CD14-positive monocyte (primary cell): ENCODE data around the gene ETV1. TPM values are rescaled to one million over a fixed set of nuclear protein-coding genes. Genes with fewer than 3 reads are reported as not detected.

ENCODE experiments used
- DNase-seq, 3 donors: peaks; one replicate each; pipeline ENCODE4 v3.0.0-alpha.2; 2011 to 2022
- H2AFZ ChIP-seq: 2 replicates; pipeline ENCODE4 v1.6.0; 2012; ENCODE audit warnings: mild to moderate bottlenecking, low read depth, low read length, inconsistent platforms; ENCODE audit not compliant: insufficient read depth, poor library complexity, severe bottlenecking
- H3K27ac ChIP-seq, 2 donors: 1 replicate in 1 of 2; 2 replicates in 1 of 2; pipeline ENCODE4 v1.5.1; 2012 to 2013; ENCODE audit warnings: low read length in 2 of 2, control low read depth in 1 of 2, inconsistent platforms in 1 of 2, low read depth in 1 of 2, mild to moderate bottlenecking in 1 of 2
- H3K27me3 ChIP-seq, 2 donors: one replicate each; pipeline versions ENCODE4 v1.6.0 to v1.6.1; 2011 to 2013; ENCODE audit warnings: low read length in 2 of 2; ENCODE audit not compliant: control insufficient read depth in 2 of 2, insufficient read depth in 2 of 2
- H3K36me3 ChIP-seq, 2 donors: replicated peaks in 1 of 2; 1 replicate in 1 of 2; 2 replicates in 1 of 2; pipeline versions ENCODE4 v1.5.1 to v1.6.1; 2012 to 2013; ENCODE audit warnings: low read length in 2 of 2, control low read depth in 1 of 2, inconsistent platforms in 1 of 2, mild to moderate bottlenecking in 1 of 2; ENCODE audit not compliant: insufficient read depth in 2 of 2, control insufficient read depth in 1 of 2
- H3K4me1 ChIP-seq, 2 donors: 1 replicate in 1 of 2; 2 replicates in 1 of 2; pipeline versions ENCODE4 v1.5.1 to v1.6.1; 2012 to 2013; ENCODE audit warnings: low read length in 2 of 2, control low read depth in 1 of 2, inconsistent platforms in 1 of 2, mild to moderate bottlenecking in 1 of 2, moderate library complexity in 1 of 2; ENCODE audit not compliant: insufficient read depth in 2 of 2, control insufficient read depth in 1 of 2
- H3K4me2 ChIP-seq: replicated peaks from 2 replicates; pipeline ENCODE3; 2012; ENCODE audit warnings: low read length, moderate library complexity, mild to moderate bottlenecking; ENCODE audit not compliant: poor library complexity, severe bottlenecking; ENCODE audit errors: extremely low read depth
- H3K4me3 ChIP-seq, 3 experiments: fragments of 200-600 bp in 1 of 3; sonication (generic) in 1 of 3; replicated peaks in 1 of 3; 1 replicate in 2 of 3; 2 replicates in 1 of 3; pipeline ENCODE4 v1.5.1; 2011 to 2013; ENCODE audit warnings: low read length in 3 of 3, mild to moderate bottlenecking in 3 of 3, control low read depth in 2 of 3, low read depth in 2 of 3, inconsistent platforms in 1 of 3, moderate library complexity in 1 of 3
- H3K79me2 ChIP-seq: 2 replicates; pipeline ENCODE4 v1.6.0; 2012; ENCODE audit warnings: mild to moderate bottlenecking, control low read depth, inconsistent platforms, low read length, moderate library complexity; ENCODE audit not compliant: insufficient read depth
- H3K9ac ChIP-seq: 2 replicates; pipeline ENCODE4 v1.6.0; 2017; ENCODE audit warnings: low read length, mild to moderate bottlenecking; ENCODE audit not compliant: insufficient read depth, poor library complexity, severe bottlenecking
- H3K9me3 ChIP-seq, 2 donors: replicated peaks in 1 of 2; 1 replicate in 1 of 2; 2 replicates in 1 of 2; pipeline versions ENCODE4 v1.5.1 to v1.6.1; 2012 to 2013; ENCODE audit warnings: low read length in 2 of 2, control low read depth in 1 of 2; ENCODE audit not compliant: control insufficient read depth in 1 of 2, insufficient read depth in 1 of 2
- H4K20me1 ChIP-seq: 2 replicates; pipeline ENCODE4 v1.6.0; 2012; ENCODE audit warnings: mild to moderate bottlenecking, low read length, control low read depth, moderate library complexity; ENCODE audit not compliant: insufficient read depth
- H3K27ac Mint-ChIP-seq, 7 donors: one replicate each; pipeline ENCODE4 v1.8.0; 2020; ENCODE audit warnings: mild to moderate bottlenecking in 7 of 7, mixed read lengths in 7 of 7, moderate library complexity in 6 of 7, inconsistent platforms in 2 of 7
- H3K27me3 Mint-ChIP-seq, 3 donors: one replicate each; pipeline ENCODE4 v1.8.0; 2021 to 2022; ENCODE audit warnings: low read depth in 3 of 3, mild to moderate bottlenecking in 3 of 3, mixed read lengths in 3 of 3, moderate library complexity in 3 of 3, inconsistent platforms in 1 of 3
- H3K36me3 Mint-ChIP-seq, 2 donors: one replicate each; pipeline ENCODE4 v1.8.0; 2020; ENCODE audit warnings: mixed read lengths in 2 of 2, inconsistent platforms in 1 of 2, mild to moderate bottlenecking in 1 of 2
- H3K4me1 Mint-ChIP-seq: one replicate; pipeline ENCODE4 v1.8.0; 2020; ENCODE audit warnings: mild to moderate bottlenecking, mixed read lengths
- H3K4me3 Mint-ChIP-seq, 2 donors: one replicate each; pipeline ENCODE4 v1.8.0; 2020; ENCODE audit warnings: mild to moderate bottlenecking in 2 of 2, mixed read lengths in 2 of 2, moderate library complexity in 1 of 2
- H3K9me3 Mint-ChIP-seq, 7 donors: one replicate each; pipeline ENCODE4 v1.8.0; 2020 to 2022; ENCODE audit warnings: mixed read lengths in 7 of 7, mild to moderate bottlenecking in 6 of 7, moderate library complexity in 6 of 7, inconsistent platforms in 2 of 7
- whole genome bisulfite sequencing: methylation state at CpG from one replicate; pipeline ENCODE4 v1.1.5; 2013; ENCODE audit warnings: missing lambda C conversion rate; ENCODE audit not compliant: insufficient coverage; 5-methylcytosine and 5-hydroxymethylcytosine counted together
- intact Hi-C, 2 donors: fragments of 100-400 bp; cut with micrococcal nuclease; formaldehyde crosslinking; loops; one replicate each; pipeline versions ENCODE4 v1.15.0 to v1.15.1; 2023
- polyA plus RNA-seq, 3 donors: library from polyadenylated mRNA; depleted of rRNA in 1 of 3; unstranded in 2 of 3; stranded (reverse) in 1 of 3; fragments of 300-500 nt in 2 of 3; fragments of >200 nt in 1 of 3; fragmentation: Illumina TruSeq in 2 of 3; gene quantifications; 1 replicate in 2 of 3; 2 replicates in 1 of 3; pipeline ENCODE4 v1.2.3, GENCODE V29; 2012 to 2021
- TF ChIP-seq, protein P1 (sequence below): fragments of 200-600 bp; IDR thresholded peaks from one replicate; pipeline ENCODE4 v1.8.0; 2022; ENCODE audit warnings: antibody characterized with exemption, mild to moderate bottlenecking

The ETV1 gene
- polyA plus RNA-seq, 3 donors, result not detected

DNA sequence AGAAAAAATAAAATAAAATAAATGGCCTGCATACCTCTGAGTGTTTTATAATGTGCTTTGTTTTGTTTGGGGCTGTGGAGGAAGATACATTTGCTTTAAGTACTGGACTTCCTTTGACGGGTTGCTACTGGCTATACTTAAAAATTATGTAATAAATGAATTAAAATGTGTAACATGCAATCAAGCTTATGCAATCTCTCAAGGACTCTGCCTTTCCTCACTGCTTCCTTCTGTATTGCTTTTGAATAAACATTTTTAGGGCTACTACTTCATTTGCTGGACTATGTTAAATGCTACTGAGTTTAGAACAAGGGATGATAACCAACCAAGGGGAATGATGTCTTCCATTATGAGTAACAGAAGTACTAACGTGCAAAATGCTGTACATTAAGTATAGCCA is 91.6 kb downstream of the ETV1 start:
- H3K4me3 Mint-ChIP-seq, result peak overlapping the region in 1 of 2 donors; percentile 26

DNA sequence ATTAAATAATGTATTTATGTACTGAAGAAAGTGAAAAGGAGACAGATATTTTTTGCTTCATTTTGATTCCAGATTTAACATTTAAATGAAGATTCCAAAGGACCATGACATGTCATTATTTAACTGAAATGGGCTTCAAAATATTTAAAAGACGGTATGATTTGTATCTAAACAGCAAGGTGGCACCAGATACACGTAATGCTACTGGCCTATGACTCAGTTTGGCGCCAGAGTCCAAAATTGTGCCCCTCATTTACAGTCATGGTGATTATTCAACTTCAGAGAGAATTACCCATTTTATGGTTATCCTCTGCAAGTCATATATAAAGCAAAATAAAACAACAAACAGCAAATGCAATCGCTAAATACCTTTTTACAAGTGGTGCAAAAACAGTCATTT is 94.5 kb downstream of the ETV1 start:
- H3K9me3 ChIP-seq, result no peaks in the 10 kb centered on the region
- H3K27ac ChIP-seq, result no peak overlapping the region
- H3K9ac ChIP-seq, result no peak overlapping the region
- H4K20me1 ChIP-seq, result no peaks in the 10 kb centered on the region
- no peaks in the 10 kb centered on the region for H3K36me3 Mint-ChIP-seq
- WGBS, result 94% methylated on average over 2 of the region's 4 CpGs
- no peak overlapping the region for H3K27ac Mint-ChIP-seq
- TF ChIP-seq, protein P1, sequence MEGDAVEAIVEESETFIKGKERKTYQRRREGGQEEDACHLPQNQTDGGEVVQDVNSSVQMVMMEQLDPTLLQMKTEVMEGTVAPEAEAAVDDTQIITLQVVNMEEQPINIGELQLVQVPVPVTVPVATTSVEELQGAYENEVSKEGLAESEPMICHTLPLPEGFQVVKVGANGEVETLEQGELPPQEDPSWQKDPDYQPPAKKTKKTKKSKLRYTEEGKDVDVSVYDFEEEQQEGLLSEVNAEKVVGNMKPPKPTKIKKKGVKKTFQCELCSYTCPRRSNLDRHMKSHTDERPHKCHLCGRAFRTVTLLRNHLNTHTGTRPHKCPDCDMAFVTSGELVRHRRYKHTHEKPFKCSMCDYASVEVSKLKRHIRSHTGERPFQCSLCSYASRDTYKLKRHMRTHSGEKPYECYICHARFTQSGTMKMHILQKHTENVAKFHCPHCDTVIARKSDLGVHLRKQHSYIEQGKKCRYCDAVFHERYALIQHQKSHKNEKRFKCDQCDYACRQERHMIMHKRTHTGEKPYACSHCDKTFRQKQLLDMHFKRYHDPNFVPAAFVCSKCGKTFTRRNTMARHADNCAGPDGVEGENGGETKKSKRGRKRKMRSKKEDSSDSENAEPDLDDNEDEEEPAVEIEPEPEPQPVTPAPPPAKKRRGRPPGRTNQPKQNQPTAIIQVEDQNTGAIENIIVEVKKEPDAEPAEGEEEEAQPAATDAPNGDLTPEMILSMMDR, result no peak
- DNase-seq, result no peak
- peaks cover 0 to 10% (median under 1%) of the 10 kb centered on the region in 3 donors for H3K27me3 Mint-ChIP-seq
- no peak overlapping the region for H3K4me3 Mint-ChIP-seq
- peaks cover 15 to 30% of the 10 kb centered on the region in 2 donors for H3K4me1 ChIP-seq
- peaks cover 0 to 3% of the 10 kb centered on the region in 2 donors for H3K27me3 ChIP-seq
- no peak overlapping the region for H3K4me3 ChIP-seq
- peaks cover 28% of the 10 kb centered on the region for H3K4me1 Mint-ChIP-seq
- H3K4me2 ChIP-seq, result no peak overlapping the region
- peaks cover 0 to 3% (median under 1%) of the 10 kb centered on the region in 7 donors for H3K9me3 Mint-ChIP-seq
- intact Hi-C loops, result no loop called here
- H3K79me2 ChIP-seq, result no peaks in the 10 kb centered on the region
- H2AFZ ChIP-seq, result no peak overlapping the region
- H3K36me3 ChIP-seq, result no peaks in the 10 kb centered on the region

More for the DNA sequence above, 91.6 kb downstream of the ETV1 start:
- H3K27me3 ChIP-seq, result no peaks in the 10 kb centered on the region
- peak overlapping the region; percentile 40 for H3K4me2 ChIP-seq
- Mint-ChIP-seq H3K27ac (peak overlapping the region in 5 of 7 donors; percentile 9 to 73 (median 61)), H3K4me1 (peaks cover 28% of the 10 kb centered on the region), H3K27me3 (peaks cover 2 to 5% (median 3%) of the 10 kb centered on the region in 3 donors), H3K36me3 (no peaks in the 10 kb centered on the region), H3K9me3 (peaks cover 0 to 3% (median 2%) of the 10 kb centered on the region in 7 donors)
- H3K4me1 ChIP-seq, result peaks cover 15 to 30% of the 10 kb centered on the region in 2 donors
- no peaks in the 10 kb centered on the region for H4K20me1 ChIP-seq
- H3K9me3 ChIP-seq, result no peaks in the 10 kb centered on the region
- WGBS, result 83% methylated on average over 1 of the region's 2 CpGs
- peak; percentile 24 to 36 (median 34) for DNase-seq
- no peaks in the 10 kb centered on the region for H3K36me3 ChIP-seq
- intact Hi-C loops, result no loop called here
- H3K79me2 ChIP-seq, result no peaks in the 10 kb centered on the region
- no peak overlapping the region for H3K9ac ChIP-seq
- H3K4me3 ChIP-seq, result no peak overlapping the region
- no peak overlapping the region for H3K27ac ChIP-seq
- H2AFZ ChIP-seq, result no peak overlapping the region
- TF ChIP-seq, protein P1, result no peak
